ENCODE measurements around the gene PHAX. TPM values are rescaled to one million over a fixed set of nuclear protein-coding genes. Genes with fewer than 3 reads are reported as not detected.
"Not testable (repeated sequence)": the region's sequence is repeated elsewhere in the genome, so short reads cannot be mapped to it uniquely, and the experiment has no call there.

PHAX gene
- total and polyA plus RNA-seq, 8 donors = 14.4 to 246 (median 35.0) TPM

- Histone ChIP-seq H3K4me1 (peaks cover 7 to 45% (median 37%) of the 10 kb centered on the region in 4 donors), H3K27ac (peak overlapping the region in 1 of 5 donors; percentile 23), H3K4me3 (no peak overlapping the region), H3K27me3 (no peaks in the 10 kb centered on the region), H3K36me3 (peaks cover 0 to 6% (median under 1%) of the 10 kb centered on the region in 4 donors), H3K9me3 (no peaks in the 10 kb centered on the region)
- no peak for TF ChIP-seq POLR2AphosphoS5 (IDR thresholded peaks at IDR 0.05)
- TF ChIP-seq POLR2A (IDR thresholded peaks at IDR 0.05) = no peak
- TF ChIP-seq EP300 (IDR thresholded peaks at IDR 0.05) = no peak
- no peak for TF ChIP-seq CTCF (IDR thresholded peaks at IDR 0.05)
- intact Hi-C loops (cut with DNase I; ENCODE audit: low total_unique reads) = no loop called here
- WGBS, 5 donors = 79 to 85% (median 80%) methylated on average over 4 of the region's 4 CpGs
- DNase-seq = peak in 1 of 2 donors; percentile 16
Measured at GRCh38 chr5:126597156-126597555, 3.6 kb upstream of the PHAX start.

DNA sequence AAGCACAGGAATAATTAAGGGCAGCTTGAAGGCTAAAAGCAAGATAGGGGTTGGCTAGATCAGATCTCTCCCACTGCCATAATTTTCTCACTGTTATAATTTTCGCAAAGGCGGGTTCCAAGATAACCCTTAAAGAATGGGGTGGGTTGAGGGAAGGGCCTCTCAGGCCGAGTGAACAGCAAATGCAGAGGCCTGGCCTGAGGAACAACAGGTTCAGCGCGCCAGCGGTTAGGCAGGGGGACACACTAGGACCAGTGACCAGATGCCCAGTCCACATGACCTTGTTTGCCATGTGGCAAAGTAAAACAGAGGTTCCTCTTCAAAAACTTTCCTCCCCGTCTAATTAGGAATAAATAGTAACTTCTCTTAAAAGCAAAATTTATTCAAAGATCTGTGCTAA is 1.2 kb upstream of the PHAX start:
- WGBS, 5 donors = 90 to 95% (median 91%) methylated on average over 7 of the region's 7 CpGs

DNA sequence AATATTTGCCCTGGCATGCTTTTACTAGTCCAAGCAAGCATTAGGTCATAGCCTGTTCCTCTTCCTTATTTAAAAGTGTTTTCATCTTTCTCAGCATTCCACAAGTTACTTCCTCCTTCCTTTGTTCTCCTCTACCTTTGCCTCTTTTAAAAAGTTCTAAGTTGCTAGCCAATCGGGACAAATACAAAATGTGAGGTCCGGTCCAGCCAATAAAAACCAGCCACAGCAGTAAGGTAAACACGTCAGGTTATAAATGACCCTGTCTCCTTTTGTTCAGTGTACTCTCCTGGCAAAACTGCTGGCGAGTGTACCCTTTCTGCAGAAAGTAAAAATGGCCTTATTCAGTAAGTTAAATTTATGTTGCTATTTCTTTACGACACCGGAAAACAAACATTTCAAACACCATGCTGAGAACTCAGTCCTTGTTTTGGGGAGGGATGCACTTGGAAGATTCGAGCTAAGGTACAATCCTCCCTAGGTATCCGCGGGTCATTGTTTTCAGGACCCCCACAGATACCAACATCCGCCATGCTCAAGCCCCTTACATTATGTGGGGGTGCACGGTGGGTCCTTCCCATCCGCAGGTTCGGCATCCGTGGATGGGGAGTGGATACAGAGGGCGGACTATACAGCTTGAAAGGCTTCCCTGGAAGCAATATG is 646 bp upstream of the PHAX start:
- H3K27me3 ChIP-seq; H3K9me3 ChIP-seq; intact Hi-C loops (cut with DNase I; ENCODE audit: low total_unique reads): not testable (repeated sequence)
- 52 to 59% (median 53%) methylated on average over 15 of the region's 15 CpGs for WGBS, 5 donors
- H3K4me1 ChIP-seq = peaks cover 10 to 48% (median 43%) of the 10 kb centered on the region in 4 donors
- H3K4me3 ChIP-seq = peak overlapping the region; percentile 74 to 100 (median 88)
- H3K36me3 ChIP-seq = peaks cover 15 to 19% (median 17%) of the 10 kb centered on the region in 4 donors
- H3K27ac ChIP-seq = peak overlapping the region; percentile 81 to 92 (median 90)
- peak; percentile 15 to 45 for DNase-seq
- TF ChIP-seq POLR2AphosphoS5 (IDR thresholded peaks at IDR 0.05) = peak in 1 of 3 donors; percentile 45

More for the DNA sequence above, 1.2 kb upstream of the PHAX start:
- intact Hi-C loops (cut with DNase I; ENCODE audit: low total_unique reads) = no loop called here
- TF ChIP-seq POLR2A (IDR thresholded peaks at IDR 0.05) (no peak), CTCF (IDR thresholded peaks at IDR 0.05) (no peak)
- H3K4me3 ChIP-seq = no peak overlapping the region
- H3K9me3 ChIP-seq = no peaks in the 10 kb centered on the region
- H3K27ac ChIP-seq = peak overlapping the region; percentile 26 to 90 (median 83)
- peaks cover 9 to 13% (median 11%) of the 10 kb centered on the region in 4 donors for H3K36me3 ChIP-seq
- DNase-seq = no peak
- H3K4me1 ChIP-seq = peaks cover 9 to 45% (median 40%) of the 10 kb centered on the region in 4 donors
- H3K27me3 ChIP-seq = no peaks in the 10 kb centered on the region

DNA sequence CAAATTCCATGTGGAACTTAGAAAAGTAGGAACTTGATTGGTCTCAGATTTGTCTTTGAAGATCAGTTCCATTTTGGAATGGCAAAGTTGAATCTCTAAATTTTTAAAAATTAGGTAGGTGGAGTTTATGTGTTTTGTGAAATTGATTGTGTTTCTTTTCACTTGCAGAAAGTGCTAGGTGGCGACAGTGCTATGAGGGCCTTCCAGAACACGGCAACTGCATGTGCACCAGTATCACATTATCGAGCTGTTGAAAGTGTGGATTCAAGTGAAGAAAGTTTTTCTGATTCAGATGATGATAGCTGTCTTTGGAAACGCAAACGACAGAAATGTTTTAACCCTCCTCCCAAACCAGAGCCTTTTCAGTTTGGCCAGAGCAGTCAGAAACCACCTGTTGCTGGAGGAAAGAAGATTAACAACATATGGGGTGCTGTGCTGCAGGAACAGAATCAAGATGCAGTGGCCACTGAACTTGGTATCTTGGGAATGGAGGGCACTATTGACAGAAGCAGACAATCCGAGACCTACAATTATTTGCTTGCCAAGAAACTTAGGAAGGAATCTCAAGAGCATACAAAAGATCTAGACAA is 2.8 kb downstream of the PHAX start:
- Histone ChIP-seq H3K4me1 (peaks cover 26 to 76% (median 68%) of the 10 kb centered on the region in 4 donors), H3K36me3 (peaks cover 18 to 46% (median 44%) of the 10 kb centered on the region in 4 donors), H3K27ac (no peak overlapping the region), H3K9me3 (no peaks in the 10 kb centered on the region), H3K27me3 (no peaks in the 10 kb centered on the region), H3K4me3 (no peak overlapping the region)
- intact Hi-C loops (cut with DNase I; ENCODE audit: low total_unique reads) = no loop called here
- DNase-seq = no peak
- TF ChIP-seq POLR2AphosphoS5 (IDR thresholded peaks at IDR 0.05) (no peak), CTCF (IDR thresholded peaks at IDR 0.05) (no peak), POLR2A (IDR thresholded peaks at IDR 0.05) (no peak)
- WGBS, 5 donors = 75 to 78% (median 76%) methylated on average over 6 of the region's 6 CpGs

GRCh38 chr5:126605525-126605924 is 4.8 kb downstream of the PHAX start:
- Histone ChIP-seq H3K27ac (no peak overlapping the region), H3K36me3 (peaks cover 29 to 67% (median 63%) of the 10 kb centered on the region in 4 donors), H3K4me3 (peak overlapping the region in 1 of 4 donors; percentile 10), H3K4me1 (peaks cover 26 to 80% (median 65%) of the 10 kb centered on the region in 4 donors), H3K27me3 (no peaks in the 10 kb centered on the region), H3K9me3 (no peaks in the 10 kb centered on the region)
- no peak for DNase-seq
- TF ChIP-seq POLR2AphosphoS5 (IDR thresholded peaks at IDR 0.05) (no peak), CTCF (IDR thresholded peaks at IDR 0.05) (no peak), POLR2A (IDR thresholded peaks at IDR 0.05) (no peak), EP300 (IDR thresholded peaks at IDR 0.05) (no peak)
- intact Hi-C loops (cut with DNase I; ENCODE audit: low total_unique reads) = no loop called here
- WGBS, 5 donors = 64 to 82% (median 69%) methylated on average over 5 of the region's 5 CpGs
